ENCODE data around the gene CLDN4.
"Not testable (repeated sequence)": the region's sequence is repeated elsewhere in the genome, so short reads cannot be mapped to it uniquely, and the experiment has no call there.

The CLDN4 gene

GRCh38 chr7:73830681-73831583, at the start of gene CLDN4:
TSS of gene CLDN4 (plus strand) at chr7:73830996. CDS start at chr7:73831202, 206 bp downstream.
- Histone ChIP-seq H3K4me2 (ENCODE audit: low read depth, low read length, poor library complexity, severe bottlenecking) (no peak within 1 kb of the TSS), H3K4me3 (ENCODE audit: low read length, poor library complexity, severe bottlenecking) (no peak within 1 kb of the TSS), H3K4me1 (ENCODE audit: insufficient read depth, low read length, poor library complexity, severe bottlenecking) (peaks cover 26% of the 10 kb centered on the region)

GRCh38 chr7:73786588-73786987, 44.2 kb upstream of the CLDN4 start:
- H3K4me2 ChIP-seq (ENCODE audit: low read depth, low read length, poor library complexity, severe bottlenecking) = no peak overlapping the region
- no peak overlapping the region for H3K4me3 ChIP-seq (ENCODE audit: low read length, poor library complexity, severe bottlenecking)
- no peaks in the 10 kb centered on the region for H3K79me2 ChIP-seq (ENCODE audit: insufficient read depth, low read length)
- no peaks in the 10 kb centered on the region for H3F3A ChIP-seq (ENCODE audit: low read depth)
- no peak overlapping the region for H3K9ac ChIP-seq (ENCODE audit: low read depth, low read length, poor library complexity, severe bottlenecking)
- H4K20me1 ChIP-seq (ENCODE audit: insufficient read depth, low read length, poor library complexity, severe bottlenecking) = no peaks in the 10 kb centered on the region
- H2AFZ ChIP-seq (ENCODE audit: low read length) = no peak overlapping the region
- H3K27me3 ChIP-seq (ENCODE audit: insufficient read depth, low read length, poor library complexity, severe bottlenecking) = no peaks in the 10 kb centered on the region
- no peaks in the 10 kb centered on the region for H3K9me2 ChIP-seq (replicated peaks; ENCODE audit: low read depth, low read length)
- no peaks in the 10 kb centered on the region for H3K36me3 ChIP-seq (ENCODE audit: insufficient read depth, low read length)
- H3K4me1 ChIP-seq (ENCODE audit: insufficient read depth, low read length, poor library complexity, severe bottlenecking) = no peaks in the 10 kb centered on the region
- TF ChIP-seq CTCF (conservative IDR thresholded peaks at IDR 0.05; ENCODE audit: low read length) (no peak), EZH2phosphoT487 (IDR thresholded peaks at IDR 0.05; ENCODE audit: borderline replicate concordance) (no peak)
- no peaks in the 10 kb centered on the region; the same call in 1 of the 2 replicates for H3K9me3 ChIP-seq (ENCODE audit: insufficient read depth, low read depth, low read length)

More at GRCh38 chr7:73830681-73831583, at the start of gene CLDN4:
- H3K9ac ChIP-seq (ENCODE audit: low read depth, low read length, poor library complexity, severe bottlenecking) = no peak within 1 kb of the TSS
- no peaks in the 10 kb centered on the region for H4K20me1 ChIP-seq (ENCODE audit: insufficient read depth, low read length, poor library complexity, severe bottlenecking)
- H3K36me3 ChIP-seq (ENCODE audit: insufficient read depth, low read length) = no peaks in the 10 kb centered on the region
- no peaks in the 10 kb centered on the region for H3K27me3 ChIP-seq (ENCODE audit: insufficient read depth, low read length, poor library complexity, severe bottlenecking)
- no peaks in the 10 kb centered on the region for H3K9me2 ChIP-seq (replicated peaks; ENCODE audit: low read depth, low read length)
- H3K9me3 ChIP-seq (ENCODE audit: insufficient read depth, low read depth, low read length) = no peaks in the 10 kb centered on the region
- no peaks in the 10 kb centered on the region; the same call in 1 of the 2 replicates for H3F3A ChIP-seq (ENCODE audit: low read depth)
- no peak within 1 kb of the TSS for H2AFZ ChIP-seq (ENCODE audit: low read length)
- H3K79me2 ChIP-seq (ENCODE audit: insufficient read depth, low read length) = no peaks in the 10 kb centered on the region
- TF ChIP-seq EZH2phosphoT487 (IDR thresholded peaks at IDR 0.05; ENCODE audit: borderline replicate concordance) = no peak
- no peak for TF ChIP-seq CTCF (conservative IDR thresholded peaks at IDR 0.05; ENCODE audit: low read length)

- not testable (repeated sequence) for H3K4me1 ChIP-seq (ENCODE audit: insufficient read depth, low read length, poor library complexity, severe bottlenecking); H4K20me1 ChIP-seq (ENCODE audit: insufficient read depth, low read length, poor library complexity, severe bottlenecking); H3F3A ChIP-seq (ENCODE audit: low read depth); H3K36me3 ChIP-seq (ENCODE audit: insufficient read depth, low read length); H3K79me2 ChIP-seq (ENCODE audit: insufficient read depth, low read length); H3K9me2 ChIP-seq (replicated peaks; ENCODE audit: low read depth, low read length); H3K4me3 ChIP-seq (ENCODE audit: low read length, poor library complexity, severe bottlenecking); H2AFZ ChIP-seq (ENCODE audit: low read length); H3K9me3 ChIP-seq (ENCODE audit: insufficient read depth, low read depth, low read length); H3K27me3 ChIP-seq (ENCODE audit: insufficient read depth, low read length, poor library complexity, severe bottlenecking); H3K9ac ChIP-seq (ENCODE audit: low read depth, low read length, poor library complexity, severe bottlenecking); H3K4me2 ChIP-seq (ENCODE audit: low read depth, low read length, poor library complexity, severe bottlenecking)
Measured at GRCh38 chr7:73787786-73788048, 43.1 kb upstream of the CLDN4 start.

GRCh38 chr7:73789051-73789450, 41.7 kb upstream of the CLDN4 start:
- no peak overlapping the region for H3K4me3 ChIP-seq (ENCODE audit: low read length, poor library complexity, severe bottlenecking)
- H3F3A ChIP-seq (ENCODE audit: low read depth) = no peaks in the 10 kb centered on the region
- H3K4me1 ChIP-seq (ENCODE audit: insufficient read depth, low read length, poor library complexity, severe bottlenecking) = no peaks in the 10 kb centered on the region
- H3K27me3 ChIP-seq (ENCODE audit: insufficient read depth, low read length, poor library complexity, severe bottlenecking) = no peaks in the 10 kb centered on the region
- no peaks in the 10 kb centered on the region for H4K20me1 ChIP-seq (ENCODE audit: insufficient read depth, low read length, poor library complexity, severe bottlenecking)
- H3K9me2 ChIP-seq (replicated peaks; ENCODE audit: low read depth, low read length) = no peaks in the 10 kb centered on the region
- H3K79me2 ChIP-seq (ENCODE audit: insufficient read depth, low read length) = no peaks in the 10 kb centered on the region
- no peaks in the 10 kb centered on the region; the same call in 1 of the 2 replicates for H3K9me3 ChIP-seq (ENCODE audit: insufficient read depth, low read depth, low read length)
- H2AFZ ChIP-seq (ENCODE audit: low read length) = no peak overlapping the region
- no peak overlapping the region for H3K9ac ChIP-seq (ENCODE audit: low read depth, low read length, poor library complexity, severe bottlenecking)
- no peak for TF ChIP-seq EZH2phosphoT487 (IDR thresholded peaks at IDR 0.05; ENCODE audit: borderline replicate concordance)
- no peak for TF ChIP-seq CTCF (conservative IDR thresholded peaks at IDR 0.05; ENCODE audit: low read length)
- H3K36me3 ChIP-seq (ENCODE audit: insufficient read depth, low read length) = no peaks in the 10 kb centered on the region
- no peak overlapping the region for H3K4me2 ChIP-seq (ENCODE audit: low read depth, low read length, poor library complexity, severe bottlenecking)

- not testable (repeated sequence) for H3K36me3 ChIP-seq (ENCODE audit: insufficient read depth, low read length); H3K9ac ChIP-seq (ENCODE audit: low read depth, low read length, poor library complexity, severe bottlenecking); H2AFZ ChIP-seq (ENCODE audit: low read length); H3K4me2 ChIP-seq (ENCODE audit: low read depth, low read length, poor library complexity, severe bottlenecking); H3K79me2 ChIP-seq (ENCODE audit: insufficient read depth, low read length); H4K20me1 ChIP-seq (ENCODE audit: insufficient read depth, low read length, poor library complexity, severe bottlenecking); H3K27me3 ChIP-seq (ENCODE audit: insufficient read depth, low read length, poor library complexity, severe bottlenecking); H3F3A ChIP-seq (ENCODE audit: low read depth); H3K9me2 ChIP-seq (replicated peaks; ENCODE audit: low read depth, low read length); H3K9me3 ChIP-seq (ENCODE audit: insufficient read depth, low read depth, low read length); H3K4me1 ChIP-seq (ENCODE audit: insufficient read depth, low read length, poor library complexity, severe bottlenecking); H3K4me3 ChIP-seq (ENCODE audit: low read length, poor library complexity, severe bottlenecking)
Measured at GRCh38 chr7:73791170-73791690, 39.6 kb upstream of the CLDN4 start.
